Measurements from ENCODE around the gene USP22.
A peak's percentile ranks its signal among the peaks of the same experiment; 100 is the strongest.

Gene USP22

GRCh38 chr17:21019976-21020586 is 22.7 kb downstream of the USP22 start:
- no peak for DNase-seq
- ATAC-seq, result peak; percentile 60

GRCh38 chr17:21018894-21019293 is 23.9 kb downstream of the USP22 start:
- no peak for ATAC-seq
- no peak for DNase-seq

DNA sequence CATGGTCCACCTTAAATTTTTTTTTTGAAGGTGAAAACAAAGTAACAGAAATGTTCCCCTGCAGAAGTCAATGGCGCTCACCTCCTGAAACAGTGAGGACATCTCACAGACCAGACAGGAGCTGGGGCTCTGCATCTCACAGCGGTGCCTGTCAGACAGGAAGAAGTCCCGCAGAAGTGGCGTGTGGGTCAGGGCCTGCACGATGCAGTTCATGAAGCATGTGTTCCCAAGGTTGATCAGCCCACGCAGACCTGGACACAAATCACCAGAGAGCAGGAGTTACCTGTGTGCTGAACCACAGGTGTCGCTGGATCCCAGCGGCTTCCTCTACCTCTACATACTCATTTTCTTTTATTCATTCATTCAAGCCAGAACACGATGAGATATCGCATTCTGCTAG is 24.9 kb downstream of the USP22 start:
- DNase-seq, result no peak
- ATAC-seq, result no peak

DNA sequence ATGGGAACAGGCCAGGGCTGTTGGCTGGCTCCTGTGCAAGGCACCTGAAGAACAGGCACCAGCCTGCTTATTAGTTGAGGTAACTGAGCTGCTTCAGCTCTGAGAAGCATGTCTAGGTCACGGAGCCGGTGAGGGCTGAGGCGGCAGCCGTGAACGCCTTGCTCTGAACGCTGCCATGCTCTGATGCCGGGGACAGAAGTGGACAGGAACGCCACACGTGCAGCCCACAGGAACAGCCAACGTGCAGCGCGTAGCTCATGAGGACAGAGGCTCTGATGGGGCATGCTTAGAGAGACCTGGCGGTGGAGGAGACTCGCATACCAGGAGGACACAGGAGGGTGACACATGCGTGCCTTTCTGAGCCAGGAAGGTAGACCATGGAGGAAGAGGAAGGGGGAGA is 25.6 kb downstream of the USP22 start:
- no peak for ATAC-seq
- DNase-seq, result no peak

GRCh38 chr17:21016826-21017225 is 26.0 kb downstream of the USP22 start:
- DNase-seq, result no peak
- no peak for ATAC-seq

- DNase-seq (no peak), ATAC-seq (no peak)
Observed at GRCh38 chr17:21015564-21015963, 27.2 kb downstream of the USP22 start.

GRCh38 chr17:21014498-21014897 is 28.3 kb downstream of the USP22 start:
- DNase-seq, result no peak
- no peak for ATAC-seq

- DNase-seq (no peak), ATAC-seq (no peak)
Observed at GRCh38 chr17:21013983-21014382, 28.8 kb downstream of the USP22 start.

- DNase-seq (no peak), ATAC-seq (no peak)
Observed at GRCh38 chr17:21012736-21013135, 30.1 kb downstream of the USP22 start.

- ATAC-seq (no peak), DNase-seq (no peak)
Observed at GRCh38 chr17:21010705-21011596, 31.9 kb downstream of the USP22 start.

DNA sequence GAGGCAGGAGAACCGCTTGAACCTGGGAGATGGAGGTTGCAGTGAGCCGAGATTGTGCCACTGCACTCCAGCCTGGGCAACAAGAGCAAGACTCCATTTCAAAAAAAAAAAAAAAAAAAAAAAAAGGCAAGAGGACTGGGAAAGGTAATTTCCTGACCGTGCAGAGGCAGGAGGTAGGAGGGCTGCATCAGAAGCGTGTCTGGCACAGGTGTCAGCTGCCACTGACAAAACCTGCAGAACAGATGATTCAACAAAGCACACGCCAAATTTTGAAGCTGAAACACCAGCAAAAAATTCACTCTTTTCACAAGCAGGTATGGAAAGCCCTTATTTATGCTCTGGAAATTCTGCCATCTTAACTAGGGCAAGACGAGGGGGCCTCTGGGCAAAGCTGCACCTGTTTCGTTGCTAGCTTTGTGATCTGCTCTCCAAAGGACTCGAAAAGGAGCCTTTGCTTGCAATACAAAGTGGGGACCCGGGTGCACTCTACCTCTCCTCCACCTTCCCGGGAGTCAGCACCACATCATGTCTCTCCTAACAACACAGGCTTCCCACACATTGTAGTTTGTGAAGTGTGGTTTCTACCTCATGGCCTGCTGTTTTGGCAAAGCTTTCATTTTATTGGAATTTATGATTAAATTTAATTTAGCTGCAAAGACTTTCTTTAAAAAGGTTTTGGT is 33.7 kb downstream of the USP22 start:
- no peak for DNase-seq
- no peak for ATAC-seq

DNA sequence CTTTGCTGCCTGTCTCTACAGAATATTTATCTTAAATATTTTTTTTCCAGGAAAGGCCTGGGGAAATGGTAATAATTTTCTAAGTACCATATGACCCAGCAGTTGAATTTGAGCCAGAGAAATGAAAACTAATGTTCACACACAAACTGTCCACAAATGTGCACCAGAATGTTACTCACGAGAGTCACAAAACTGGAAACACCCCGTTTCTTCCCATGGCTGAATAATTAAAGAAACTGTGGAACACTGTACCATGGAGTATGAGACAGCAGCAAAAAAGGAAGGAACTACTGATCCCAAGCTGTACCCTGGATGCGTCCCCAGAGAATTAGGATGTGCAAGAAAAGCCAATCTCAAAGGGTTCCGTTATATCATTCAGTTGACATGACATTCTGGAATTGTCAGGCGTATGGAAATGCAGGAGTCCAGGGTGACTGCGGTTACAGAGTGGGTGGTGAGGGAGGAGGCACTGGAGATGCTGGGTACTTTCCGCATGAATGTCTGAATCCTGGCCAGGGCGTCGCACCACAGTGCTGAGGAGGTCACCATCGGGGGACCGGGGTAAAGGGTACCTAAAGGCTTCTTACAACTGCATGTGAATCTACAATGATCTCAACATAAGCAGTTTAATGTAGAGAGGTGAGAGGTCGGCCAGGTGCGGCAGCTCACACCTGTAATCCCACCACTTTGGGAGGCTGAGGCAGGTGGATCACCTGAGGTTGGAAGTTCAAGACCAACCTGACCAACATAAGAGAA is 34.5 kb downstream of the USP22 start:
- no peak for DNase-seq
- no peak for ATAC-seq

- DNase-seq (no peak), ATAC-seq (no peak)
Observed at GRCh38 chr17:21007646-21008045, 35.2 kb downstream of the USP22 start.

- no peak for DNase-seq
- no peak for ATAC-seq
Observed at GRCh38 chr17:21005803-21006202, 37.0 kb downstream of the USP22 start.

- ATAC-seq, result no peak
- DNase-seq, result no peak
Observed at GRCh38 chr17:21005367-21005766, 37.4 kb downstream of the USP22 start.

- ATAC-seq, result no peak
- no peak for DNase-seq
Observed at GRCh38 chr17:21004016-21004930, 38.5 kb downstream of the USP22 start.

DNA sequence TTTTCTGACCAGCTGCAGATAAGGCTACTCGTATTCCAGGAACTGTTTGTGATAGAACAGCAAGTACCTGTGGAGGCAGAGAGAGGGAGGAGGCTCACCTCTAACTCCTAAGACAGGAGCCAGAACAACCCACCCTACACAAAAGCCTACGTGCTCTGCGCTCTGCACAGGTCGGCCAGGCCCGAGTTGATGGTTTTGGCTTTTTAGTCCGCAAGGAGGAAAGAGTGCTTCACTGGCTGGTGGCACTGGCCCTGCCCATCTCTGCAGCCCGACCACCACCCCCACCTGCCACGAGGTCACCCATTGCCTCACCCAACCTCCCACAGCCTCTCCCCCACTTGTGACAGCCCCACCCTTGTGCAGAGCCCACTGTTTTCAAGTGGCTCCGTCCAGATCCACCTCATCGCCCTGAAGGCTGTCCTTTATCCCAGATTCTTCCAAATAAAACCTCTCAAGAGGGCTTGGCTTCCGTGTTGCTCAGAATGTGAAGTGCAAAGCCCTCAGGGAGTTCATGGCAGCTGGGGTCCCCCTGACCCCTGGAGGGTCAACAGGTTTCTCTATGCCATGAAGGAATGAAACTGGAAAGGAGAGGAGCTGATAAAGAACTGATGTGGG is 39.7 kb downstream of the USP22 start:
- no peak for DNase-seq
- no peak for ATAC-seq

DNA sequence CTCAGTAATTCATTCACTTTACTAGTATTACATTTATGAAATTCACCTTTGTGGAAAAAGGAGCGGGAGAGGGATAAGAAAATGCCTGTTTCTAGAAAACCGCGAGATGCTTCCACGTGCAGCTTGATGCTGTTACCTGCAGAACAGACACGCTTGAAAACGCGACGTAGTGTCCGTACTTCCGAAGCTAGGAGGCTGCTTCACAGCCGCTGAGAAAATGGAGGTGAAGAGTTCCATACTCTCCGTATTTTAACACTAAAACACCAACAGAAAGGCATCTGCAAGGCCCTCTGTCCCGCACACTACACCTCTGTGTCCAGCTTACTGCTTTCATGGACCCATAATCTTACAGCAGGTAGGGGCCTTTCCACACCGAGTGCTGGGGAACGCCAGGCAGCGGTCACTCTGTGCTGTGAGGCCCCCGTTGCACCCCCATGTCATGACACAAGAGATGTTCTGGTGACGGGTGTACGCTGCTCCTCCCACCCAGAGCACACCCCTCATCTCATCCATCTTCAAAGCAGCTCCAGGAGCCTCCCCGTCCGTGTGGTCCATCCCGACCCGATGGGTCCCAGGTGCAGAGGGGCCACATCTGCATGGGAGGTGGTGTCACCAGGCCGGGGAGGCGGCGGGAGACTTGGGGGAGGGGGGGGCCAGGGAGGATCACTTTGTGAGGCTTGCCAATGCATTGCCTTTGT is 40.4 kb downstream of the USP22 start:
- ATAC-seq, result no peak
- DNase-seq, result no peak

- DNase-seq (no peak), ATAC-seq (no peak)
Observed at GRCh38 chr17:21001813-21002221, 41.0 kb downstream of the USP22 start.

DNA sequence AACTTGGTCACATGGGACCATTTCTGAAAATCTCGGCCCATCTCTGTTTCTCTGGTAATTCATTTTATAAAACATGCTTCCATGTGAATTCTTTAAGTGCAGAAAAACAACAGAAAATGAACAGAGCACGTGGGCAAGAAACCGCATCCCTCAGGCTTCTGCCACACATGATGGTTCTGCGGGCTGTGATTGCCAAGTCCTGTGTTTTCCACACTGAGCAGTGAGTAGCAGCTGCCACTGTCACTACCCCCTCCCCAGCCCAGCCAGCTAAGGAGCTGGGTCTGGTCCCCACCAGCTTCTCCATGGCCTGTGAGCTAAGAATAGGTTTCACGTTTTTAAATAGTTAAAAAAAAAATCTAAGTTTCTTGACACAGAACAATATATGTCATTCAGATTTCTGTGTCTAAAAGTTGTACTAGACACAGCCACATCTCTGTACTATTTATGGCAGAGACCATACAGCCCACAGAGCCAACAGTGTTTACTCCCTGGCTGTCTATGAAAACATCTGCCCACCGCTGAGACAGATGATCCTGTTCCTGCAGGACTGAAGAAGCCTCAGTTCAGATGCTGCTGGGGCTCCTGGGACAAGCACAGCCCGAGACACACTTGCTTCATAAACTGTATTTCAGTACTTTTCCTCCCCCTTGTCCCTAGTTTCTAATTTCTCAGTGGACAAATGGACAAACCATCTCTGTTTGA is 41.5 kb downstream of the USP22 start:
- DNase-seq, result no peak
- ATAC-seq, result no peak
